ENCODE data around the gene PGR. TPM values are rescaled to one million over a fixed set of nuclear protein-coding genes. Genes with fewer than 3 reads are reported as not detected.

Gene PGR
- total RNA-seq, 1 donor from 2014 or later, result not detected

DNA sequence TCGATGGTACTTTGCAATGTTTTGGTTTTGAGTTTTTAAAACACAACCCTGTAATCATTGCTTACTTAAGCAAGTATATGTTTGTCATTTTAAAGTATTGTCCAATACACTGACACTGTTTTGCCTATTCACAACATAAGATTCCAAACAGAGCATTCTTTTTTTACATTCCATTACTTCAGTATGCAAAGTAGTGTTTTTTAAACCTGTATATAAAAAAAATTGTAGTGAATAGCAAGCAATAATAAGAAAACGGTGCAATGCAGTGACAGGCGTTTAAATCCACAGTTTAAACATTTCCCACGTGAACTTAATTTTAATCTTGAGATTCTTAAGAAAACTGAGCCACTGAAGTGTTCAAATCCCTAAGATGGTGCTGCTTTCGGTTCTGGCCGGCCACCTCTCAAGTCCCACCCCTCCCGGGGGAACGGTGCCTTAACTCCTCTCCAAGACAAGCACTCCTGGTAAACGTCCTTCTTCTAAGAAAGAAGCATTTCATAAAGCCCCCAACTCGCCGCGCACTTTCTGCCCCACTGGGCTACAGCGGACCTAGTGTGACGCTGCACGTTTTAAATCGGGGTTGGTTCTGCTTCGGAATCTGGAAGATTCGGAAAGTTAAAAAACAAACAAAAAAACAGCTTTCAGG, 2.9 kb downstream of the PGR start:
- DNase-seq (ENCODE audit: low read depth), result no peak
- TF ChIP-seq, protein P1, sequence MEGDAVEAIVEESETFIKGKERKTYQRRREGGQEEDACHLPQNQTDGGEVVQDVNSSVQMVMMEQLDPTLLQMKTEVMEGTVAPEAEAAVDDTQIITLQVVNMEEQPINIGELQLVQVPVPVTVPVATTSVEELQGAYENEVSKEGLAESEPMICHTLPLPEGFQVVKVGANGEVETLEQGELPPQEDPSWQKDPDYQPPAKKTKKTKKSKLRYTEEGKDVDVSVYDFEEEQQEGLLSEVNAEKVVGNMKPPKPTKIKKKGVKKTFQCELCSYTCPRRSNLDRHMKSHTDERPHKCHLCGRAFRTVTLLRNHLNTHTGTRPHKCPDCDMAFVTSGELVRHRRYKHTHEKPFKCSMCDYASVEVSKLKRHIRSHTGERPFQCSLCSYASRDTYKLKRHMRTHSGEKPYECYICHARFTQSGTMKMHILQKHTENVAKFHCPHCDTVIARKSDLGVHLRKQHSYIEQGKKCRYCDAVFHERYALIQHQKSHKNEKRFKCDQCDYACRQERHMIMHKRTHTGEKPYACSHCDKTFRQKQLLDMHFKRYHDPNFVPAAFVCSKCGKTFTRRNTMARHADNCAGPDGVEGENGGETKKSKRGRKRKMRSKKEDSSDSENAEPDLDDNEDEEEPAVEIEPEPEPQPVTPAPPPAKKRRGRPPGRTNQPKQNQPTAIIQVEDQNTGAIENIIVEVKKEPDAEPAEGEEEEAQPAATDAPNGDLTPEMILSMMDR (IDR thresholded peaks at IDR 0.05; ENCODE audit: insufficient read depth, low read length, severe bottlenecking), result no peak
- no peaks in the 10 kb centered on the region for H3K36me3 ChIP-seq (ENCODE audit: control insufficient read depth, insufficient read depth, low read length)
- H3K4me3 ChIP-seq (ENCODE audit: low read depth, low read length), result no peak overlapping the region
- H3K27me3 ChIP-seq (ENCODE audit: control insufficient read depth, insufficient read depth, low read length), result peaks cover 32% of the 10 kb centered on the region
- no peak for FAIRE-seq

DNA sequence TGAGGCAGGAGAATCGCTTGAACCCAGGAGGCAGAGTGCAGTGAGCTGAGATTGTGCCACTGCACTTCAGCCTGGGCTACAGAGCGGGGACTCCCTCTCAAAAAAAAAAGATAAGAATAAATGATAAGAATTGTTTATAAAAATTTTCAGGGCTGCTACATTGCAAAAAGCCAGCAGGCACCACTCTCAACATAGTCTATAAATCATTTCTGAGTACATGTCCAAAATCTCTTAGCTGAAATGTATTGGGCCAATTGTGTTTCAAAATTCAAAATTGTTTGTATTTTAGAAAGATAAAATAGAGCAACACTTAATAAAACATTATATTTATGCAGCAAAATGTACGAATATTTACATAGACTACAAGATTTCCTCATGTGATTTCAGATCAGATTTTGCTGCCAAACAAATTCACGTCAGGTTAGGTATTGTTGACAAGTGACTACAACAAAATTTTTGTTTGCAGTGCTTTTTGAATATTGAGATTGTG, 13.9 kb downstream of the PGR start:
- TF ChIP-seq, protein P1 (IDR thresholded peaks at IDR 0.05; ENCODE audit: insufficient read depth, low read length, severe bottlenecking), result no peak
- no peak for FAIRE-seq
- H3K4me3 ChIP-seq (ENCODE audit: low read depth, low read length), result no peak overlapping the region
- peaks cover 2% of the 10 kb centered on the region for H3K27me3 ChIP-seq (ENCODE audit: control insufficient read depth, insufficient read depth, low read length)
- no peaks in the 10 kb centered on the region for H3K36me3 ChIP-seq (ENCODE audit: control insufficient read depth, insufficient read depth, low read length)
- DNase-seq (ENCODE audit: low read depth), result no peak

GRCh38 chr11:101113540-101113939, 16.1 kb downstream of the PGR start:
- no peaks in the 10 kb centered on the region for H3K36me3 ChIP-seq (ENCODE audit: control insufficient read depth, insufficient read depth, low read length)
- H3K27me3 ChIP-seq (ENCODE audit: control insufficient read depth, insufficient read depth, low read length), result peaks cover 2% of the 10 kb centered on the region
- FAIRE-seq (no peak), DNase-seq (ENCODE audit: low read depth) (no peak)
- TF ChIP-seq, protein P1 (IDR thresholded peaks at IDR 0.05; ENCODE audit: insufficient read depth, low read length, severe bottlenecking), result no peak
- H3K4me3 ChIP-seq (ENCODE audit: low read depth, low read length), result no peak overlapping the region

DNA sequence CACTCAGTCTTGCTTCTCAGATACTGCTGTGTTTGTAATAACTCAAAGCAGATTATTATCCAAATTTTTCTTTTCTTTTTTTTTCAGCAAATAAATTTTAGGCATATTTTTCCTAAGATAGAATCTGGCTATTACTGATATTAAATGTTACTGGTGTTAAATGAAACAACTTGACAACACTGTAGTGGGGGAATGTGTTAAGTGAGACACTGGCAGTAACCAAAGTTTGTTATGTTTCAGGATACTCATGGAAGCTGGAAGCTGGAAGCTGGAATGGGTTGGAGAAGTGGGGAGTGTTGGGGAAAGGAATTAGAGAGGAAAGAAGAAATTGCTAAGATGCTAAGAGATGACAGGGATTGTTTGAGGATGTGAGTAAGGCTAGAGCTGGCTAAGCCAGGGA, 24.9 kb downstream of the PGR start:
- TF ChIP-seq, protein P1 (IDR thresholded peaks at IDR 0.05; ENCODE audit: insufficient read depth, low read length, severe bottlenecking), result no peak
- Histone ChIP-seq H3K27me3 (ENCODE audit: control insufficient read depth, insufficient read depth, low read length) (no peaks in the 10 kb centered on the region), H3K36me3 (ENCODE audit: control insufficient read depth, insufficient read depth, low read length) (no peaks in the 10 kb centered on the region), H3K4me3 (ENCODE audit: low read depth, low read length) (no peak overlapping the region)
- FAIRE-seq (no peak), DNase-seq (ENCODE audit: low read depth) (no peak)

DNA sequence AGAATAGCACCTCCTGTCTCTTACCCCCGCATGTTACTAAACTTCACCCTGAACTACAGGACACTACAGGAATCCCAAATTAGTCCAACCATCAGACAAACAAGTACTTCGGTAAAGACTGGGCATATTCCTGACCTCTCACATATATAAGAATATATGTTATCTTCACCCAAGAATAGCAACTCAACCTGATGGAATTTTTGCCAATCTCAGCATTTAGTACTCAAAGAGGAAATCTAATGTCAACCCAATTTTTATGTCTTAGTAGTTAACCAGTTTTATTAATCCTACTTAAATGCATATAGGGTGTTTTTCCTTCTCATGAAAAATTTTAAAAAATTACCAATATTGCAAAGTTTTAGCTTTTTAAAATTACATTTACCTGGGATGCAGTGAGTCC, 26.2 kb downstream of the PGR start:
- no peak for DNase-seq (ENCODE audit: low read depth)
- no peaks in the 10 kb centered on the region for H3K27me3 ChIP-seq (ENCODE audit: control insufficient read depth, insufficient read depth, low read length)
- H3K4me3 ChIP-seq (ENCODE audit: low read depth, low read length), result no peak overlapping the region
- no peaks in the 10 kb centered on the region for H3K36me3 ChIP-seq (ENCODE audit: control insufficient read depth, insufficient read depth, low read length)
- FAIRE-seq, result no peak
- TF ChIP-seq, protein P1 (IDR thresholded peaks at IDR 0.05; ENCODE audit: insufficient read depth, low read length, severe bottlenecking), result no peak

DNA sequence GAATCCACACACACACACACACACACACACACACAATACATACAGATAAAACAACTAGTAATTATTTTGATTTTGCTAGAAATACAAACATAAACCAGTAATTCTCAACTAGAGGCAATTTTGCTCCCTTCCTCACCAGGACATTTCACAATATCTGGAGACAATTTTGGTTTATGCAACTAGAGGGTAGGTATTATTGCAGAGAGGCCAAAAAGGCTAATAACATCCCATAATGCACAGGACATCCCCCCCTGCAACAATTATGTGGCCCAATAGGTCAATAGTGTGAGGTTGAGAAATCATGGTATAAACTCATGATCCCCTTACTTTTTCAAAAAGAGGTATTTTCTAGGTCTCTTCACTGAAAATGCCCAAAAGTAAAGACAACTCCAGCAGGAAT, 29.0 kb downstream of the PGR start:
- H3K36me3 ChIP-seq (ENCODE audit: control insufficient read depth, insufficient read depth, low read length), result no peaks in the 10 kb centered on the region
- H3K27me3 ChIP-seq (ENCODE audit: control insufficient read depth, insufficient read depth, low read length), result no peaks in the 10 kb centered on the region
- no peak overlapping the region for H3K4me3 ChIP-seq (ENCODE audit: low read depth, low read length)
- TF ChIP-seq, protein P1 (IDR thresholded peaks at IDR 0.05; ENCODE audit: insufficient read depth, low read length, severe bottlenecking), result no peak
- DNase-seq (ENCODE audit: low read depth) (no peak), FAIRE-seq (no peak)

Data from bronchial epithelial cell (primary cell).